ENCODE measurements around the gene PHF21A. TPM values are rescaled to one million over a fixed set of nuclear protein-coding genes. Genes with fewer than 3 reads are reported as not detected.

PHF21A gene
- total RNA-seq, 1 donor from 2014 or later: 49.6 TPM

- Histone ChIP-seq H4K20me1 (ENCODE audit: low read depth) (peaks cover 52% of the 10 kb centered on the region), H3F3A (ENCODE audit: low read depth) (peaks cover 30% of the 10 kb centered on the region), H3K9me3 (ENCODE audit: low read depth) (no peaks in the 10 kb centered on the region), H3K27me3 (peaks cover 12% of the 10 kb centered on the region), H2AFZ (replicated peaks) (no peak overlapping the region), H3K9ac (no peak overlapping the region), H3K27ac (no peak overlapping the region), H3K4me3 (peak overlapping the region; percentile 65), H3K79me2 (ENCODE audit: low read depth) (no peaks in the 10 kb centered on the region), H3K4me1 (peaks cover 31% of the 10 kb centered on the region), H3K4me2 (peak overlapping the region; percentile 100), H3K36me3 (no peaks in the 10 kb centered on the region)
- Mint-ChIP-seq H3K36me3 (no peaks in the 10 kb centered on the region), H3K27ac (peak overlapping the region; percentile 81), H3K27me3 (ENCODE audit: insufficient read depth, low read depth) (peaks cover 7% of the 10 kb centered on the region), H3K9me3 (no peaks in the 10 kb centered on the region), H3K4me1 (peaks cover 38% of the 10 kb centered on the region), H3K4me3 (peak overlapping the region; percentile 85)
- DNase-seq (ENCODE audit: low spot score): no peak
- no peak for TF ChIP-seq EZH2phosphoT487 (IDR thresholded peaks at IDR 0.05)
- no peak for TF ChIP-seq EZH2 (IDR thresholded peaks at IDR 0.05)
- no peak for TF ChIP-seq CTCF (IDR thresholded peaks at IDR 0.05)
These were observed 222.2 kb downstream of the PHF21A start for GRCh38 chr11:45899086-45899447.

DNA sequence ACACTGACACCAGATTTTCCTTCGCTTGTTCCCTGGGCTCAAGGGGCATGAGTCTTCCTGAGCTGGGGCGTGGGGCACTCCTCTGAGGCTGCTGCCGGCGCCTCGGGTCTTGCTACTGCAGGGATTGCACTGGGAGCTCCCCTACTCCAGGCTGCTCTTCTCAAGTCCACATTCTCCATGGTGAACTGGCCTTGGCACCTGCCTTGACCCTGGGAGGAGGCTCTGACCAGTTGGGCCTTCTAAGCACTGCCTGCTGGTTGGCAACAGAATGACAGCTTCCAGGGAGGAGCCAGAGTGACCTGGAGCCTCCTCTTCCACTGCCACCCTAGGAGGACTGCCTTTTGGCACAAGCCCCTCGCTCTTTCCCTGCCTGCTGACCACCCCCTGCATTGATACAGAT lies 223.7 kb downstream of the PHF21A start:
- no peaks in the 10 kb centered on the region for H3K36me3 Mint-ChIP-seq
- TF ChIP-seq EZH2phosphoT487 (IDR thresholded peaks at IDR 0.05) (no peak), CTCF (IDR thresholded peaks at IDR 0.05) (no peak), EZH2 (IDR thresholded peaks at IDR 0.05) (no peak)
- no peaks in the 10 kb centered on the region for H3K36me3 ChIP-seq
- peaks cover 41% of the 10 kb centered on the region for H3K4me1 Mint-ChIP-seq
- no peak overlapping the region for H2AFZ ChIP-seq (replicated peaks)
- peaks cover 7% of the 10 kb centered on the region for H3K27me3 Mint-ChIP-seq (ENCODE audit: insufficient read depth, low read depth)
- H4K20me1 ChIP-seq (ENCODE audit: low read depth): peaks cover 52% of the 10 kb centered on the region
- no peak for DNase-seq (ENCODE audit: low spot score)
- no peak overlapping the region for H3K27ac ChIP-seq
- H3K9ac ChIP-seq: no peak overlapping the region
- H3K9me3 Mint-ChIP-seq: no peaks in the 10 kb centered on the region
- H3F3A ChIP-seq (ENCODE audit: low read depth): peaks cover 30% of the 10 kb centered on the region
- no peak overlapping the region for H3K4me2 ChIP-seq
- H3K27ac Mint-ChIP-seq: no peak overlapping the region
- H3K4me3 ChIP-seq: no peak overlapping the region
- peaks cover 12% of the 10 kb centered on the region for H3K27me3 ChIP-seq
- H3K9me3 ChIP-seq (ENCODE audit: low read depth): no peaks in the 10 kb centered on the region
- H3K79me2 ChIP-seq (ENCODE audit: low read depth): no peaks in the 10 kb centered on the region
- no peak overlapping the region for H3K4me3 Mint-ChIP-seq
- H3K4me1 ChIP-seq: peaks cover 37% of the 10 kb centered on the region

DNA sequence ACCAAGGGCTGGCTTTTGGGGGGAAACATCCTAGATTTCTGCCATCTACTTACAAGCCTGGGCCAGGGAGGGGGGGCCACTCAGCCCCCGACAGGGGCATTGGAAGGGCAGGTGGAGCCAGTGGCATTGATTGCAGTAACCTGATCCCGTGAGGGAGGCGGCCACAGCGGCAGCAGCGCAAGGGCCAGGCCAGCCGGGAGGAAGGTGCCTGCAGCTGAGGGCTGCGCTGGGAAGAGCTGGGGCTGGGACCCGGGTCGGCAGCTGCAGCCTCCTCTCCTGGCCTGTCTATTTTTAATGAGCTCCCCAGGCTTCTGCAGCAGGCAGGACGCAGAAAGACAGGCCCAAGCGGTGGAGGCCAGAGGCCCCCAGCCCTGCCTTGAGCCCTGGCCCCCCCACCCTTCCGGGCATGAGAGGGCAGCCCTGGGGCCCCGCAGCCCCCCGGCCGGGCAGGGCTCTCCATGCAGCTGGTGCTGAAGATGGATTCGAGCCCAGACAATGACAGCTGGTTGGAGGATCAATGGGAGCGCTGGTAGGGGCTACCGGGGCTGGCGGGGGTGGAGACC lies 224.8 kb downstream of the PHF21A start:
- H3K27me3 Mint-ChIP-seq (ENCODE audit: insufficient read depth, low read depth): peaks cover 8% of the 10 kb centered on the region
- H3K4me3 ChIP-seq: peak overlapping the region; percentile 30
- H3K4me1 Mint-ChIP-seq: peaks cover 40% of the 10 kb centered on the region
- H3K4me3 Mint-ChIP-seq: no peak overlapping the region
- H3K4me1 ChIP-seq: peaks cover 37% of the 10 kb centered on the region
- no peaks in the 10 kb centered on the region for H3K36me3 ChIP-seq
- no peaks in the 10 kb centered on the region for H3K9me3 Mint-ChIP-seq
- H3K36me3 Mint-ChIP-seq: no peaks in the 10 kb centered on the region
- H3K9me3 ChIP-seq (ENCODE audit: low read depth): no peaks in the 10 kb centered on the region
- H3K4me2 ChIP-seq: peak overlapping the region; percentile 79
- H2AFZ ChIP-seq (replicated peaks): no peak overlapping the region
- no peak overlapping the region for H3K27ac ChIP-seq
- no peak for TF ChIP-seq CTCF (IDR thresholded peaks at IDR 0.05)
- no peak for TF ChIP-seq EZH2phosphoT487 (IDR thresholded peaks at IDR 0.05)
- no peak for TF ChIP-seq EZH2 (IDR thresholded peaks at IDR 0.05)
- H3K27me3 ChIP-seq: peaks cover 12% of the 10 kb centered on the region
- H3K27ac Mint-ChIP-seq: no peak overlapping the region
- peak; percentile 84 for DNase-seq (ENCODE audit: low spot score)
- peaks cover 48% of the 10 kb centered on the region for H4K20me1 ChIP-seq (ENCODE audit: low read depth)
- peaks cover 30% of the 10 kb centered on the region for H3F3A ChIP-seq (ENCODE audit: low read depth)
- no peaks in the 10 kb centered on the region for H3K79me2 ChIP-seq (ENCODE audit: low read depth)
- H3K9ac ChIP-seq: no peak overlapping the region

Data from neural progenitor cell (in vitro differentiated cells).